ENCODE data around the gene LTBP4. TPM values are rescaled to one million over a fixed set of nuclear protein-coding genes. Genes with fewer than 3 reads are reported as not detected.

The LTBP4 gene
- total RNA-seq, 1 donor from 2014 or later: 46.9 TPM

- Histone ChIP-seq H3K27me3 (ENCODE audit: insufficient read depth, low read length) (no peaks in the 10 kb centered on the region), H3K4me3 (ENCODE audit: insufficient read depth, low read depth, low read length) (no peak overlapping the region), H3K27ac (ENCODE audit: low read depth, low read length) (no peak overlapping the region), H3K4me2 (ENCODE audit: low read length) (no peak overlapping the region), H4K20me1 (ENCODE audit: insufficient read depth, low read length) (no peaks in the 10 kb centered on the region), H3K79me2 (ENCODE audit: insufficient read depth, low read length) (no peaks in the 10 kb centered on the region), H3K9me3 (ENCODE audit: insufficient read depth, low read depth, low read length) (no peaks in the 10 kb centered on the region), H3K9ac (ENCODE audit: low read length) (no peak overlapping the region), H3K36me3 (ENCODE audit: insufficient read depth, low read length) (no peaks in the 10 kb centered on the region), H2AFZ (ENCODE audit: low read depth, low read length) (no peak overlapping the region), H3K4me1 (ENCODE audit: insufficient read depth, low read length) (peaks cover 22% of the 10 kb centered on the region)
- Mint-ChIP-seq H3K9me3 (ENCODE audit: unreplicated experiment) (no peaks in the 10 kb centered on the region), H3K4me3 (ENCODE audit: unreplicated experiment) (peak overlapping the region; percentile 20), H3K27ac (ENCODE audit: unreplicated experiment) (no peak overlapping the region), H3K27me3 (ENCODE audit: low read depth, unreplicated experiment) (peaks cover 4% of the 10 kb centered on the region), H3K36me3 (ENCODE audit: low read depth, unreplicated experiment) (peaks cover 16% of the 10 kb centered on the region), H3K4me1 (ENCODE audit: low read depth, unreplicated experiment) (peaks cover 18% of the 10 kb centered on the region)
- no peak for TF ChIP-seq EZH2 (IDR thresholded peaks at IDR 0.05; ENCODE audit: insufficient read depth, low read length)
- TF ChIP-seq, protein P1, sequence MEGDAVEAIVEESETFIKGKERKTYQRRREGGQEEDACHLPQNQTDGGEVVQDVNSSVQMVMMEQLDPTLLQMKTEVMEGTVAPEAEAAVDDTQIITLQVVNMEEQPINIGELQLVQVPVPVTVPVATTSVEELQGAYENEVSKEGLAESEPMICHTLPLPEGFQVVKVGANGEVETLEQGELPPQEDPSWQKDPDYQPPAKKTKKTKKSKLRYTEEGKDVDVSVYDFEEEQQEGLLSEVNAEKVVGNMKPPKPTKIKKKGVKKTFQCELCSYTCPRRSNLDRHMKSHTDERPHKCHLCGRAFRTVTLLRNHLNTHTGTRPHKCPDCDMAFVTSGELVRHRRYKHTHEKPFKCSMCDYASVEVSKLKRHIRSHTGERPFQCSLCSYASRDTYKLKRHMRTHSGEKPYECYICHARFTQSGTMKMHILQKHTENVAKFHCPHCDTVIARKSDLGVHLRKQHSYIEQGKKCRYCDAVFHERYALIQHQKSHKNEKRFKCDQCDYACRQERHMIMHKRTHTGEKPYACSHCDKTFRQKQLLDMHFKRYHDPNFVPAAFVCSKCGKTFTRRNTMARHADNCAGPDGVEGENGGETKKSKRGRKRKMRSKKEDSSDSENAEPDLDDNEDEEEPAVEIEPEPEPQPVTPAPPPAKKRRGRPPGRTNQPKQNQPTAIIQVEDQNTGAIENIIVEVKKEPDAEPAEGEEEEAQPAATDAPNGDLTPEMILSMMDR (IDR thresholded peaks at IDR 0.05; ENCODE audit: insufficient read depth, low read depth, low read length): no peak
- FAIRE-seq (peak; percentile 17), DNase-seq (ENCODE audit: low read depth) (peak; percentile 69)
Measured at GRCh38 chr19:40592170-40592569, 9.0 kb upstream of the LTBP4 start.

- no peak for DNase-seq (ENCODE audit: low read depth)
- H3K4me1 ChIP-seq (ENCODE audit: insufficient read depth, low read length): peaks cover 21% of the 10 kb centered on the region
- no peaks in the 10 kb centered on the region for H3K9me3 ChIP-seq (ENCODE audit: insufficient read depth, low read depth, low read length)
- H3K27ac ChIP-seq (ENCODE audit: low read depth, low read length): peak overlapping the region; percentile 27
- peaks cover 5% of the 10 kb centered on the region for H4K20me1 ChIP-seq (ENCODE audit: insufficient read depth, low read length)
- Mint-ChIP-seq H3K9me3 (ENCODE audit: unreplicated experiment) (no peaks in the 10 kb centered on the region), H3K27ac (ENCODE audit: unreplicated experiment) (peak overlapping the region; percentile 78), H3K27me3 (ENCODE audit: low read depth, unreplicated experiment) (peaks cover 17% of the 10 kb centered on the region), H3K4me3 (ENCODE audit: unreplicated experiment) (peak overlapping the region; percentile 54), H3K4me1 (ENCODE audit: low read depth, unreplicated experiment) (peaks cover 15% of the 10 kb centered on the region), H3K36me3 (ENCODE audit: low read depth, unreplicated experiment) (peaks cover 4% of the 10 kb centered on the region)
- no peaks in the 10 kb centered on the region for H3K36me3 ChIP-seq (ENCODE audit: insufficient read depth, low read length)
- TF ChIP-seq, protein P1 (IDR thresholded peaks at IDR 0.05; ENCODE audit: insufficient read depth, low read depth, low read length): no peak
- TF ChIP-seq EZH2 (IDR thresholded peaks at IDR 0.05; ENCODE audit: insufficient read depth, low read length): no peak
- H2AFZ ChIP-seq (ENCODE audit: low read depth, low read length): peak overlapping the region; percentile 39
- H3K79me2 ChIP-seq (ENCODE audit: insufficient read depth, low read length): no peaks in the 10 kb centered on the region
- H3K27me3 ChIP-seq (ENCODE audit: insufficient read depth, low read length): no peaks in the 10 kb centered on the region
- H3K4me2 ChIP-seq (ENCODE audit: low read length): peak overlapping the region; percentile 75
- no peak for FAIRE-seq
- H3K9ac ChIP-seq (ENCODE audit: low read length): no peak overlapping the region
- no peak overlapping the region for H3K4me3 ChIP-seq (ENCODE audit: insufficient read depth, low read depth, low read length)
Measured at GRCh38 chr19:40594255-40594654, 6.9 kb upstream of the LTBP4 start.

DNA sequence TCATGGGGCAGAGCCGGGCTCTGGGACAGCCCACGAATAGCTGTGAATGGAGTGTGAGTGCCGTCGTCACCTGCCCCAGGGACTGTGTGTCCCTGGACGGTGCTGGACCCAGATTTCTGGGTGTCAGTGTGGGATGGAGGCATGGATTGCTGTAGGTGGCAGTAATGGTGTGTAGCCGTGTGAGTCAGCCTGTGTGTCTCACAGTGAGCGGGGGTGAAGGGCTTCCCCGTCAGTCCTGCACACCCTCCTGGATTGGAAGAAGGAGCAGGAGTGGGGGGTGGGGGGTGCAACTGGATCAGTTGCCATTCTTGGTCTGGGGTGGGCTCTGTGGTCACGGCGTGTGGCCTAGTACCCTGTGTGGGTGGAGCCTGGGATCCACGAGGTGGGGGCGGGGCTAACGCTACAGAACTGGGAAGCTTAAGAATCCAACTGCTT is 6.5 kb upstream of the LTBP4 start:
- no peak for TF ChIP-seq EZH2 (IDR thresholded peaks at IDR 0.05; ENCODE audit: insufficient read depth, low read length)
- TF ChIP-seq, protein P1 (IDR thresholded peaks at IDR 0.05; ENCODE audit: insufficient read depth, low read depth, low read length): no peak
- no peak for FAIRE-seq
- H3K27ac Mint-ChIP-seq (ENCODE audit: unreplicated experiment): peak overlapping the region; percentile 78

More for the DNA sequence above, 6.5 kb upstream of the LTBP4 start:
- Histone ChIP-seq H3K4me3 (ENCODE audit: insufficient read depth, low read depth, low read length) (no peak overlapping the region), H3K9ac (ENCODE audit: low read length) (peak overlapping the region; percentile 21), H3K4me1 (ENCODE audit: insufficient read depth, low read length) (peaks cover 21% of the 10 kb centered on the region), H3K36me3 (ENCODE audit: insufficient read depth, low read length) (no peaks in the 10 kb centered on the region), H2AFZ (ENCODE audit: low read depth, low read length) (peak overlapping the region; percentile 39), H3K4me2 (ENCODE audit: low read length) (peak overlapping the region; percentile 75), H3K27me3 (ENCODE audit: insufficient read depth, low read length) (no peaks in the 10 kb centered on the region), H4K20me1 (ENCODE audit: insufficient read depth, low read length) (peaks cover 9% of the 10 kb centered on the region), H3K79me2 (ENCODE audit: insufficient read depth, low read length) (no peaks in the 10 kb centered on the region), H3K9me3 (ENCODE audit: insufficient read depth, low read depth, low read length) (no peaks in the 10 kb centered on the region), H3K27ac (ENCODE audit: low read depth, low read length) (peak overlapping the region; percentile 27)
- Mint-ChIP-seq H3K27me3 (ENCODE audit: low read depth, unreplicated experiment) (peaks cover 20% of the 10 kb centered on the region), H3K36me3 (ENCODE audit: low read depth, unreplicated experiment) (peaks cover 3% of the 10 kb centered on the region), H3K4me3 (ENCODE audit: unreplicated experiment) (peak overlapping the region; percentile 54), H3K9me3 (ENCODE audit: unreplicated experiment) (no peaks in the 10 kb centered on the region), H3K4me1 (ENCODE audit: low read depth, unreplicated experiment) (peaks cover 17% of the 10 kb centered on the region)
- DNase-seq (ENCODE audit: low read depth): peak; percentile 65

Data from astrocyte (in vitro differentiated cells and primary cell).